Measurements from ENCODE around the gene IL4.

Gene IL4

DNA sequence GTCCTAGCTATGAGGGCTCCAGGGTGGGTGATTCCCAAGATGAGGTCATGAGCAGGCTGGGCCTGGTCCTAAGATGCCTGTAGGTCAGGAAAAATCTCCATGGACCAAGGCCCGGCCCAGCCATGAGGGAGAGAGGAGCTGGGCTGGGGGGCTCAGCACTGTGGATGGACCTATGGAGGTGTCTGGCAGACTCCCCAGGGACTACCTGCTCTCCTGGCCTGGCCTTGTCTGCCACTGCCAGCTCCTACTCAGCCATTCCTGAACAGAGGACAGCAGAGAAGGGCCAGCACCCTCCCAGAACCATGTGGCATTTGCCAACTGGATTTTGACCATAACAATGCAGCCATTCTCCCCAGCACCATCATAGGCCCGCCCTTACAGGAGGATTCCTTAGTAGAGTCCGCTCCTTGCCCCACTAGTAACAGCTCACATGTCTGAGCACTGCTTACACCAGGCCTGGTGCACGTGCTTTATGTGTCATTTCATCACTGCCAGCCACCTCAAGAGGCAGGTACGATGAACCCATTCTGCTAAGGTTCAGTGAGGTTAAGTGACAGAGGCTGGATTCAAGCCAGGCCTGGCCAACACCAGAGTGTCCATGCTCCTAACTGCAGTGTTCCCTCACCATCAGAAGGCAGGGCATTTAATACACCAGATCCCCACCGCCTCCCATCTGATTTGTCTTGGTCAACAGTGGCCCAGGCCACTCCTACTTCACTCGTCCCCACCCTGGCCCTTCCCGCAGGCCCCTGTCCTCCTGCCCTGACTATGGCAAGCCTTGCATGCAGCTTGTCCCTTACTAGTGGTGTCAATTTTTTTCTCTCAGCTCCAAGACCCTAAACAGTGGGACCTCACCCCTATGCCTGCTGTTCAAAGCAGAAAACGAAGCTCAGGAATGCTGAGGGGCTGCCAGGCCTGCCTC is 15.1 kb upstream of the IL4 start:
- DNase-seq: no peak

DNA sequence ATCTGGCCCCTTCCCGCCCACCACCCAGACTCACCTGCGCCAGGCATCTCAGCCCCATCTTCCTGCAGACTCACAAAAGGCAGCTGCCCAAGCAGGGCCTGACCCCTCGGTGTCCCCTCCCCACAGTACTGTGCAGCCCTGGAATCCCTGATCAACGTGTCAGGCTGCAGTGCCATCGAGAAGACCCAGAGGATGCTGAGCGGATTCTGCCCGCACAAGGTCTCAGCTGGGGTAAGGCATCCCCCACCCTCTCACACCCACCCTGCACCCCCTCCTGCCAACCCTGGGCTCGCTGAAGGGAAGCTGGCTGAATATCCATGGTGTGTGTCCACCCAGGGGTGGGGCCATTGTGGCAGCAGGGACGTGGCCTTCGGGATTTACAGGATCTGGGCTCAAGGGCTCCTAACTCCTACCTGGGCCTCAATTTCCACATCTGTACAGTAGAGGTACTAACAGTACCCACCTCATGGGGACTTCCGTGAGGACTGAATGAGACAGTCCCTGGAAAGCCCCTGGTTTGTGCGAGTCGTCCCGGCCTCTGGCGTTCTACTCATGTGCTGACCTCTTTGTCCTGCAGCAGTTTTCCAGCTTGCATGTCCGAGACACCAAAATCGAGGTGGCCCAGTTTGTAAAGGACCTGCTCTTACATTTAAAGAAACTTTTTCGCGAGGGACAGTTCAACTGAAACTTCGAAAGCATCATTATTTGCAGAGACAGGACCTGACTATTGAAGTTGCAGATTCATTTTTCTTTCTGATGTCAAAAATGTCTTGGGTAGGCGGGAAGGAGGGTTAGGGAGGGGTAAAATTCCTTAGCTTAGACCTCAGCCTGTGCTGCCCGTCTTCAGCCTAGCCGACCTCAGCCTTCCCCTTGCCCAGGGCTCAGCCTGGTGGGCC is 13.9 kb upstream of the IL4 start:
- no peak for DNase-seq

GRCh38 chr5:132661231-132662003 is 12.4 kb upstream of the IL4 start:
- DNase-seq: no peak

GRCh38 chr5:132662004-132662401 is 11.8 kb upstream of the IL4 start:
- no peak for DNase-seq

GRCh38 chr5:132662925-132663770 is 10.6 kb upstream of the IL4 start:
- no peak for DNase-seq

GRCh38 chr5:132663771-132664695 is 9.8 kb upstream of the IL4 start:
- DNase-seq: no peak

GRCh38 chr5:132664696-132665209 is 9.0 kb upstream of the IL4 start:
- DNase-seq: no peak

DNA sequence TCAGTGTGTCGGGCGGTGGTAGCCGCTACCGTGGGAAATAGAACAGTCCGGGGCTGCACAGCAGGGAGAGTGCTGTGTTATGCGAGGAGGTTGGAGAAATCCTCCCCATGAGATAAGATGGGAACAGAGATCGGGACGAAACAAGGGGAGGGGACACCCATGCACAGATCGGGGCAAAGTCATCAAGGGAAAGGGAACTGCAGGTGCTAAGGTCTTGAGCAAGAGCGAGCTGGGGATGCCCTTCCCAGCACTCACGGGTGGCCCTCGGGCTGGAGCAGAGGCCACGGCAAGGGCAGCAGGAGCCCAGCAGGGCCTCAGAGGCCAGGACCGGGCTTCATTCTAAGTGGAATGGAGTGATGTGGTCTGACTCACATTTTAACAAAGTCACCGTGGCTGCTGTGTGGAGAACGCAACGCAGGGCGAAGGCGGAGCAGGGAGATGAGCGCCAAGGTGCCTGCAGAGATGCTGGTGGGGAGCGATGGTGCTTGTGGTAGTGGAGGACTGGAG is 8.2 kb upstream of the IL4 start:
- no peak for DNase-seq

- no peak for DNase-seq
Measured at GRCh38 chr5:132666310-132667123, 7.3 kb upstream of the IL4 start.

DNA sequence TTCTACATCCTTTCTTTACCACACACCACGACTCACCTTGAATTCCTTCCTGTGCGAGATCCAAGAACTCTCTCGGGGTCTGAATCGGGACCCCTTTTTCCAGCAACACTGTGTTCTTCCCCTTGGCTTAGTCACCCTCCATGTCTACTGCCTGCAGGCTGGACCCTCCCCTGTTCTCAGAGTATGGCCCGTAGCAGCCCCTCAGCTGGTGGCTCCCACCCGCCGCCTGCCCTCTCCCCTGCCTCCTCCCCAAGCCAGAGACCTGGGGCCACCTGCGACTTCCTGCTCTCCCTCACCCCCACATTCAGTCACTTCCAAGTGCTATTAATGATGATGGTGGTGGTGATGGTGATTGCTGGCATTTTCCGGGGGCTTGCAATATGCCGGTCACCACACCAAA is 6.5 kb upstream of the IL4 start:
- DNase-seq: no peak

DNA sequence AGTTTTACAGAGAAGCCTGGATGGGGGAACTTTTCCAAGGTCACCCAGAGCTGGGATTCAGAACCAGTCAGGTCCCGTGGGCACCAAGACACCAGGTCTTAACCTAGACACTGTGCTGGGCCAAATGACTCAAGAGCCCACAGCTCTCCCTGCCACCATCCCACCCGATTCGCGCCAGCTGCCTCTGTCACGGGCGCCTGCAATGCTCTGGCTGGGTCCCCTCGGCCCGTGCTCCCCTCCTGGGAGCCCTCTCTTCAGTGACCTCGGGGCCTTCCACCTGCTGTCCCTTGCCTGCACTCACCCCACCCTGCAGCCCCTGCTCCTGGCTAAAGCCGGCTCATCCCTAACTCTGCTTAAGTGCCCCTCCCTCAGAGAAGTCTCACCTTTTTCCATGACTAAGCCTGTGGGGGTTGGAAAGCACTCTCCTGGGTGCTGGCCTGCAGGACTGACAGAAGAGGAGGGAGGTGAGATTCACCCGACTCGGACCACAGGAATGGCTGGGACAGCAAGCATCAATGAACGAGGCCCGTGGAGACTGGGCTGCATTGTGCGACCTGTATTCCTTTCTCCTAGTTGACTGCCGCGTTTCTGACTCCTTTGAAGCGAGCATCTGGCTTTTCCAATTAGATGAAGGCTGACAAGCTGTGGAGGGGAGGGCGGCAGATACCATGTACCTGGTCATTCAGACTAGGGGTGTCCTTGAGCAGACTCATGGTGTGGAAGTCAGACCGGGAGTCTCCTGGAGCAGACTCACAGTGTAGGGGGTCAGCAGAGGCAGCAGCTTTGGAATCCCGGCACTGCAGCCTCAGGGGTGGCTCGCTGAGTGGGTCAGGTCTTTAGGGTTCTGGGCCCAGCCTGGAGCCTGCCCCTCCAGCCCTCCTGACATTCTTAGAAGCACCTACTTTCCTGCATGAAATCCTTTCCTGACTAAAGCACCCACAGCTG is 5.8 kb upstream of the IL4 start:
- no peak for DNase-seq

- DNase-seq: no peak
Measured at GRCh38 chr5:132668706-132669454, 4.9 kb upstream of the IL4 start.

GRCh38 chr5:132669455-132669820 is 4.4 kb upstream of the IL4 start:
- no peak for DNase-seq

DNA sequence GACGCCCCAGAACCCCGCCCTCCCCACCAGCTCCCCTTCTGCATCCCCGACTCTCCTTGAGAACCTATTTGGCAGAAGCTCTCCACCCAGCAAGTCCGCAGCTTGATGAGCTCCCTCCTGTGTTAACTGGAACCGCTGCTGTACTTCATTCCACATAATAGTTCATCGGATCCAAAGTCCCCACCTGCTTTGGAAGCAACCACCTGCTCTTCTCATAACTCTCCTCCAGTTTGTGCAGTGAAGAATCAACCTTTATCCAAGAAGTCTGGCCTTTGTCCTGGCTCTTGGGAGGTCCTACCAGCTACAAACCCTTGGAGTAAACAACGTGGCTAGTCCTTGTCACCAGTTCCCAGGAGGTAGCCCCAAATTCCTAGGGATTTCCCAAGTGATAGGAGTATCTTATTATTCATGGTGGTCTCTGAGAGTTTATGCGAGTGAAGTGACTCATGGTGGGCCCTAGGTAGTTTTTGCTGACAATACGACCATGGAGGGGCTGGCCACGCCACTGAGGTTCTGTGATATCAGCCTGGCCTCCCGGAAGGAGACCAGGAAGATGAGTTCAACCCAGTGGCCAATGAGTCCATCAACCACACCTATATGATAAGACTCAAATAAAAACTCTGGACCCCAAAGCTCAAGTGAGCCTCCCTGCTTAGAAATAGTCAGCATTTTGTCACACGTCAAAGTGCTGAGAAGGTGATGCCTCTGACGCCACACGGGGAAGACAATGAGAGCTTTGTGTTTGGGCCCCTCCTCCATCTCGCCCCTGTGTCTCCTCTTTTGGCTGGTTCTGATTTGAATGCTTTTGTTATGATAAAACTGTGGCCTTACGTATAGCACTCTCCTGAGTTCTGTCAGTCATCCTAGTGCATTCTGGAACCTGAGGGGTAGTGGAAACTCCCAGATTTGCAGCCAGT is 3.6 kb upstream of the IL4 start:
- DNase-seq: no peak

DNA sequence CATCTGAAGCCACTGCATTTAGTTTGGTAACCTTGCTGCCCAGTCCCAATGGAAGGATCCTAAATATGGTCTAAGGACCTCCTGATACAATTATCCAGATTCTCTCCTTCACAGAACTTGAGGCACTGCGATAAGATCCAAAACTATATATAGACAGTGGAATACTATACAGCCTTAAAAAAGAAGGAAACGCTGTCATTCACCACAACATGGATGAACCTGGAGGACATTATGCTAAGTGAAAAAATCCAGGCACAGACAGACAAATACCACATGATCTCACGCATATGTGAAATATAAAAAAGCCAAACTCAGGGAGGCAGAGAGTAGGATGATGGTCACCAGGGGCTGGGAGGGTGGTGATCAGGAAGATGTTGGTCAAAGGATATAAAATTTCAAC is 2.8 kb upstream of the IL4 start:
- DNase-seq: no peak

- no peak for DNase-seq
Measured at GRCh38 chr5:132673488-132673887, 301 bp upstream of the IL4 start.

Data from C1 segment of cervical spinal cord (tissue), 14 donors.